GM21515 (cell line): ENCODE data around the gene AMOTL1.
"Not testable (repeated sequence)": the region's sequence is repeated elsewhere in the genome, so short reads cannot be mapped to it uniquely, and the experiment has no call there.

Experiments used
- ATAC-seq: cut with Tn5 transposase; IDR thresholded peaks from one replicate; pipeline ENCODE4 v1.9.1; 2021; ENCODE audit not compliant: unreplicated experiment

Gene AMOTL1

DNA sequence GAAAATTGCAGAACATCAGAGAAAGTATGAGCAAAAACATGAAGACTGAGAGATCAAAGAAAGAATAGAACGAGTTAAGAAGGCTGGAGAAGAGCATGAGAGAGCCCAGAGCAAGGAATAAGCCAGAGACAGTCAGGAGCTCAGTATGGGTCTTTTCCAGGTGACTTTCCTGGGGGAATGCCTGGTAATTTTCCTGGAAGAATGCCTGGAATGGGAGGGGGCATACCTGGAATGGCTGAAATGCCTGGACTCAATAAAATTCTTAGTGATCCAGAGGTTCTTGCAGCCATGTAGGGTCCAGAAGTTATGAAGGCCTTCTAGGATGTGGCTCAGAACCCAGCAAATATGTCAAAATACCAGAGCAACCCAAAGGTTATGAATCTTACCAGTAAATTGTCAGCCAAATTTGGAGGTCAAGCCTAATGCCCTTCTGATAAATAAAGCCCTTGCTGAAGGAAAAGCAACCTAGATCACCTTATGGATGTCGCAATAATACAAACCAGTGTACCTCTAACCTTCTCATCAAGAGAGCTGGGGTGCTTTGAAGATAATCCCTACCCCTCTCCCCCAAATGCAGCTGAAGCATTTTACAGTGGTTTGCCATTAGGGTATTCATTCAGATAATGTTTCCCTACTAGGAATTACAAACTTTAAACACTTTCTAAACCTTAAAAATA lies 145.7 kb downstream of the AMOTL1 start:
- not testable (repeated sequence) for ATAC-seq

DNA sequence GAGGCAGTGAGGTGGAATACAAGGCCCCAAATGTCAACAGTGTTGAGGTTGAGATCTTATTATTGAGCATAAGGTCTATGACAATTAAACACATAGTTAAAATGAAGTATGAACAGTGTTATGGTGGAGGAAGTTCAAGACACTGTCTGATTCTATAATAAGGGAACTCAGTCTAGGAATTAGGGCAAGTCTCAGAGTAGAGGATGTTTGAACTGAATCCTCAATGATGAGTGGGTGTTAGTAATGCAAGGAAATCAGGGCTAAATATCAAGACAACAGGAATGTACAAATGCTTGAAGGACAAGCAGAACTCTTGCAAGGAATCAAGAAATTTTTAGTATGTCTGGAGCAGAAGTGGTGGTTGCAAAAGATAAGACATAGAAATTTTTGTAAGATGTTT lies 152.2 kb downstream of the AMOTL1 start:
- no peak for ATAC-seq

DNA sequence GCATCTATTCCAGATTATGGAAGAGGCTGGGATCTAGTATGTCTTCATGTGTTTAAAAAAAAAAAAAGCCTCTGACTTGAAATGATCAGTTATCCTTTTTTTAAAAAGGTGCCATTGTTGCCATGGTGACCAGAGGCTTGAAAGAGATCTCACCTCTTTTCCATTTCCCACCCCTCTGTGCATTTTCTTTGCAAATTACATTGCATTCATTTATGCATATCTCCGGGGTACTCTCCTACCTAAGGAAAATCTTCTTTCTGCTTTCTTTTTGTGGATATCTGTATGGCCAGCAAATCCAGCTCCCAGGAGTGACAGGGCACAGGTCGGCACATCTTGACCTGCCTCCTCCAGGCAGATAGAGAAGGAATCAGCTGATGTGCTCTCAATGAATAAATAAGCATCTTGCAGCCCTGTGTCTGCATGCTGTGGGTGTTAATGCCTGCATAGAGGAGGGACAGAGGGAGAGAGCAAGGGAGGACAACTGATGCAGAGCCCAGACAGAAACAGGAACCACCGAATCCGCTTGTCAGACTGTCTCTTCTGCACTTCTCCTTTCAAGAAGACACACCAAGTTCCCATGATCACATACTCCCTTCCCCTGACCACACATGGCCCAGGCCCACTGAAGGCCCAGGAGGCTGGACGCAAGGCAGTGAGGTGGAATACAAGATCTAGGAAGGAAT lies 154.3 kb downstream of the AMOTL1 start:
- ATAC-seq, result no peak

DNA sequence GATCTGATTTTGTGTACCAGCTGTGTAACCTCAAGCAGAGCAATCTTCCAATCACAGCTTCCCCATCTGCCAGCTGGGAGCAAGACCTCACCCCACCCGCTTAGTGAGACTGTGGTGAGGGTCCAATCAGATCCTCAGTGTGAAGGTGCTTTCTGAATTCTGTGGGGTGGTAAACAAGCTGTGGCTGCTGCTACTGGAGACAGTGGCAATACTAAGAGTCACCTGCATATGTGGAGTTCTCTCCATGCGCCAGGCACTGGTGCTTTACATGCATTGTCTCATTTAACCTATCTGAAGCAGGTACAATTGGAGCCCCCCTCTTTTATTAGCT lies 154.8 kb downstream of the AMOTL1 start:
- no peak for ATAC-seq

DNA sequence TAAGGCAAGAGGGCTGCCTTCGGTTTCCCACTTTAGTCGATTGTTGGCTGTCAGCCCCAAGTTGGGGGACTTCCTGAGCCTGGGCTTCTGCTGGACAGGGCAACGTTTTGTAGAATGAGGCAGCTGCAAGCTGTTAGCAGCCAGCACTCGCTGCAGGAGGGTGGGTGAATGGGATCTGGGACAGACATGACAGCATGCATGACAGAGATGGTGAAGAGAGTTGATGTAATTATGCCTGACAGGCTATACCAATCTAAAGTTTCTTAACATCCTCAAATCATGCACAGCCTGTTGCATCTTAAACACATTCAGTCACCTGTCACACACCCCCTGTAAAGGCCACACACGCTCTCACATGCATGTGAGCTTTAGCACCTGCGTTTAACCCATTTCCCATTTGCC lies 156.0 kb downstream of the AMOTL1 start:
- no peak for ATAC-seq

DNA sequence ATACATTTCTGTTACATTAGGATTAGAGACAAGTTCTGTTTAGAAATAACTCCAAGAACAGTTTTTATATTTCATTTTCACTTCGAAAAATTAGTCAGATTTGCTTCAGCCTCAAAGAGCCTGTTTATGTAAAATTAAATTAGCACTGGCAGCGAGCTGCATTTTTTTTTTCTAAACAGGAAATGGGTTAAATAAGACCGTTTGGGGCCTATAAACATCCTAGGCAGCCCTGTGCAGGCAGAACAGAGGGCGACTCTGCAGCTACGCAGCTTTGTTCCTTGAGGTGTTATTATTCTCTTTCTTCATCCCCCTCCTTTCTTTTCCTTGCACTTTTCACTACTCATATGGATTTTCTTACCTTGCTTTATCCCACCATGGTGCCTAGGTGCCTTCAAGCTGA lies 156.5 kb downstream of the AMOTL1 start:
- ATAC-seq, result no peak

DNA sequence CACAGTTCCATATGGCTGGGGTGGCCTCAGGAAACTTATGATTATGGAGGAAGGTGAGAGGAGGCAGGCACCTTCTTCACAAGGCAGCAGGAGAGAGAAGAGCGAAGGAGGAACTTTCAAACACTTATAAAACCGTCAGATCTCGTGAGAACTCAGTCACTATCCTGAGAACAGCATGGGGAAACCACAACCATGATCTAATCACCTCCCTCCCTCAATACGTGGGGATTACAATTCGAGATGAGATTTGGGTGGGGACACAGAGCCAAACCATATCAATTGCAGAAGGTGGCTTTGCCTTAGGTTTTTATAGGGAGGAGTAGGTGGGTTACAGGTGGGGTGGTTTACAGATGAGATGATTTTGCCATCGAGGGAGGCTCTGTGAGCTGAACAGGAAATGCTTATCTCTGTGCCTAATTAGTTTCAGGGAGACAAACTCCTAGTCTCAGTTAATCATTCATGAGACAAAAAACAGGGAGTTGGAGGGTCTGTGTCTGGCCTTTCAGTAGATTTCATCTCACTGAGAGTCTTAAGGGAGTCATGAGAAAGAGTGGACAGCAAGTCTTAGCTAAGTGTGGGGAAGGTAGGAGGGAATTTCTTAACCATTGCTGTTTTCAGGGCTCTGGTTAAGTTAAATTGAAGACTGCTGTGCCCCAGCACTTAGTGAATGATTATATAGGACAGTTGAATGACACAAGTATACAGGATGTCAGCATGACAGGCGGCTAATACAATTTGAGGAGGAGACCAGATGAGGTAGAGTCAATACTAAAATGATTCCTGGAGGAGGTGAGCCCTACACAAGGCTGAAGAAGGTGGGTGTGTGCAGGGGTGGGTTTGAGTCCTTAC lies 157.5 kb downstream of the AMOTL1 start:
- peak; percentile 44 for ATAC-seq

DNA sequence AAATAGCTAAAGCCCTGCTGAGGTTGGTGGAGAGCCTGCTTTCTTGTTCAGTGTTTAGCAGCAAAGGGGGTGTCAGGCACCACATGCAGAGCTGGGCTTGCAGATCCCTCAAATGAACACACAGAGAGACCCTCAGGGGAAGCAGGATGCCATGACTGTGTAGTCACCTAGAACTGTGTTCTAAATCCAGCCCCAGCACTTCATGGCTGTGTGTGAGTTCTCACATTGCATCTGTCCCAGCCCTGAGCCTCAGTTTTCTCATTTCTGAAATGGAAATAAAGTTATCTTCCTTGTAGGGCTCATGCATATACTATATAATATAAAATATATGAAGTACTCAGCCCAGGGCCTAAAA lies 158.1 kb downstream of the AMOTL1 start:
- ATAC-seq, result peak; percentile 26
